DMS 273 treated with DMSO at 0.1 percent for 48 hours (cell line): ENCODE data around the gene FABP3.
A peak's percentile ranks its signal among the peaks of the same experiment; 100 is the strongest.

Experiments
- DNase-seq: peaks from one replicate; lab custom pipeline; 2025; lab: John Stamatoyannopoulos, UW

Gene FABP3

DNA sequence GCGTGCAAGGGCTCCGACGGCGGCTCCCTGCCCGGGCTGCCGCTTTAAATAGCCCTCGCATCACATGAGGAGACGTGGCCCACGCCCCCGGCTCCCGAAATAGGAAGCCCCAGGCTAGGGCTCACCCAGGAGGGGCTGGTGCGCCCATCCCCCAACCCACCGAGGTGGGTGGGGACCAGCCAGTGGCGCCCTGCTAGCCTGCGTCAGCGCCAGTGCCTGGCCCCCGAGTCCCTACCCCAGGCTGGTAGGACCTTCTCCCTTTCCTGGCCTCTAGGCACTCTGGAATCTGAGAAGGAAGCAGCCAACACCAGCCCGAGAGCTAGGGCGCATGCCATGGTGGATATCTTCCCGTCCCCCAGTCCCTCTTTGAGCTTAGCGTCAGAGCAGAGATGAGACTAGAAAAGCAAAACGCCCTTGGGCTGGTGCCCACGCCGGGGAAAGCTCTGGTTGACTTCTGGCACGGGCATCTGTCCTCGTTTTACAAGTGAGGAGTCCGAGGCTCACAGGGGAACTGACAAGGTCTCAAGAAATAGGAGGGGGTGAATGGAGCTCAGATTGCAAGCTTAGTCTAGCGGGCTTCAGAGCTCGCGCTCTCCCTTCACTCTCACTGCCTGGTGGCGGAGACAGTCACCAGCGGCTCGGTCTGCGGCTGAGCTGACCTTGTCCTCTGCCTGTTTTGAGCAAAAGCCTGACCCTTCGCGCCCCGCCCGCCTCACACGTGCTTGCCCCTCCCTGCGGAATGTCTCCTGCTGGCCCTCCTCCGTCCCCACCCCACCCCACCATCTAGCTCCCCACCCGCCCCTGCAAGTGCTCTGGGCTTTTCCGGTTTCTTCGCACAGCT lies at the start of gene FABP3:
Gene FABP3, minus strand, starts transcription at position 21 of the 841 bp plus-strand sequence. CDS start 62 bp downstream, outside the sequence.
- peak; percentile 58 for DNase-seq

DNA sequence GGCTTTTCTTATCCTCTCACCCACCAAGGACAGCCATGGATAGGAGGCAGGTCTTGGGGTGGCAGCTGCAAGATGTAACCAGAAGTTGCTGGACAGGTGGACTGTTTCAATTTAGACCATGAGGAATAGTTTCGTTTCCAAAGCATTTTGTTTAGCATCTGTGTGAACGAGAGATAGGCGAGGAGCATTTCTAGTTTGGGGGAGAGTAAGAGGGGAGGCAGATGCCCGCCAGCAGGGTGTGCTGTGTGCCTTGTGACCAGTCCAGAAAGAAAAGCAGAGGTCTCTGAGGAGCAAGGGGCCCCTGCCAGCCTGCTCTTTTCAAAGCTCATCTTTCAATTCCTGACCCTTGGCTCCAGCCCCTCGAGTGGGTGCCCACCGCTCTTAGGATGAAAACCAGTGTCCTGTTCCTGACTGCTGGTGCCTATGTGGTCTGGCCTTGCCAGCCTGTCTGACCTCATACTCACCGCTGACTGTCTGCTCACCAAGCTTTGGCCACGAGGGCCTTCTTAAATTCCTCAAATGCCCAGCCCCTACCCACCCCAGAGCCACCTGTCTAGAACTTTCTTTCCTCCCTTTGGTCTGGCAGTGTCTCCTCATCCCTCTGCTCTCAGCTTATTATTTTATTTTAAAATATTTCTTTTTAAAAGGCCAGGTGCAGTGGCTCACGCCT lies 48.6 kb upstream of the FABP3 start:
- DNase-seq: no peak

DNA sequence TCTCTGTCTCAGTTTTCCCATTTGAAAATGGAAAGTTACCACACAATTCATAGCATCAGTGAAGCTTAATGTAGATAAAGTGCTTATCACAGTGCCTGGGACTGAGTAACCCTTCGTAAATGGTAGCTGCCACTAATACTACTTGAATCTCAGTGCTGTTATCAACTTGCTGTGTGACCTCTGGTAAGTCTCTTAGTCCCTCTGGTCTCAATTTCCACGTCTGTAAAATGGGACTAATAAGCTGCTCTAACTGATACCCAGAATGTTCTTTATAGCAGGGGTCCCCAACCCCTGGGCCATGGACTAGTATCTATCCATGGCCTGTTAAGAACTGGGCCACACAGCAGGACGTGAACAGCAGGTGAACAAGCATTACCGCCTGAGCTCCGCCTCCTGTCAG lies 47.8 kb upstream of the FABP3 start:
- no peak for DNase-seq

DNA sequence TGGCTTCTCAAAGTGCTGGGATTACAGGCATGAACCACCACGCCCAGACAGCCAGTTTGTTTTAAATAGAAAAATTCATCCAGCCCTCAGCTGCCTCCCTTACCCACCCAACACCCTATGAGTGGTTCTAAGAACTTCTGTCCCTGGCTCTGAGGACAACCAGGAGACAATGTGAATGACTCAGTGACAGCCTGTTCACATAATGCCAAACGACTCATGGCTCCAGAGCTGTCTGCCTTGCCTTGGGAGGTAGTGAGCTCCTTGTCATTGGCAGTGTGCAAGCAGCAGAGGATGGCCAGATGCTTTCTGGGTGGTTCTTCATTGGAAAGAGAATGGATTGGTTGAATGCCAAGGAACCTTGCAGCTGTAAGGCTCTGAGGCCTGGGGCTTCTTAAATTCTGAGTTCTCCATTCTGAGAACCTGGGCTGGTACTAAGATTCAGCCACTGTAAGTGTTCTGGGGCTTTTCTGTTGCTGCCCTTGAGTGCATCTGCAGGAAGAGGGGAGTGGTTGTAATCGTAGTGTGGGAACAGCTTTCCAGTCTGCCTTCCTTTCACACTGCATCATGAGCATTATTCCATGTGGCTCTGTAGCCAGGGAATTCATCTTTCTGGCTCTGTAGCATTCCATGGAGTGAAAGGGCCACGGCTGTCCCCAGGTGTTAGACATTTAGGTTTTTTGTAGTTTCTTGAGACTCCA lies 45.9 kb upstream of the FABP3 start:
- DNase-seq: no peak

DNA sequence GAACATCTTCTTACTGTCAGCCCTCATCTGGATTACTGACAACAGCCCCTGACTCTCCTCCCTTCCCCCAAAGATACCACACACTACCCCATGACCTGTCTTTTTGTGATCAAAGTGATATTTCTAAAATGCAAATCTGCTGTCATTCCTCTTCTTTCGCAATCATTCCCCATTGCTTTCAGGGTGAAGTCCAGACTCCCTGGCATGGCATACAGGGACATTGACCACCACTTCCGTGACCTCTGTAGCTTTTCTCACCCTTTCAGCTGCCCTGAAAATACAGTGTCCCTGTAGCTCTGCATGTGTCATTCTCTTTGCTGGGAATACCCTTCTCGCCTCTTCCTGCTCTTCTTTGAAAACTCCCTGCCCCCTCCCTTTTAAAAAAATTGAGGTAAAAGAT lies 44.3 kb upstream of the FABP3 start:
- DNase-seq: no peak

DNA sequence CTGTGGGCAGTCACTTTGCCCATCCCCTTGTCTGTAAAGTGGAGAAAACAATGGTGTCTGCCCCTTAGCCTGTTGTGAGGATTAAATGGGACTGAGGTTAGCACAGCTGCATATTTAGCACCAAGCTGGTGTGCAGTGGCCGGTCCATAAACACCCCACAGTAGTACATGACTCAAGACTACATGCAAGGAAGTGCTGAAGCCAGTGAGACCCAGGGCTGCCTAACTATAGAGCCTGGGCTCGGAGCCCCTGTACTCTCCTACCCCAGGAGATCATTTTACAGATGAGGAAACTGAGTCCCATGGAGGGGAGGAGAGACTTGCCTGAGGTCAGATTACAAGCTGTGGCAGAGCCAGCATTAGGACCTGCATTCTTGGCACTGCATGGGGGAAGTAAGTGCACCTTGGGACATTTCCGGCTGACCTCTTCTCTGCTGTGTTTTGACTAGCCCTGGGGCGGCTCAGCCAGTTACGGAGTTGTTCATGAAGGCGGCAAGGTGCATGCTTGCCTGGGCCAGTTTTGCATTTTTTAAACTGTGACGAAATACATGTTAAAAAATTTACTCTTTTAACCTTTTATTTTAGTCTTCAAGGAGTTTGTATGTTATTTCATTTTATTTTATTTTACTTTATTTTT lies 43.3 kb upstream of the FABP3 start:
- no peak for DNase-seq

DNA sequence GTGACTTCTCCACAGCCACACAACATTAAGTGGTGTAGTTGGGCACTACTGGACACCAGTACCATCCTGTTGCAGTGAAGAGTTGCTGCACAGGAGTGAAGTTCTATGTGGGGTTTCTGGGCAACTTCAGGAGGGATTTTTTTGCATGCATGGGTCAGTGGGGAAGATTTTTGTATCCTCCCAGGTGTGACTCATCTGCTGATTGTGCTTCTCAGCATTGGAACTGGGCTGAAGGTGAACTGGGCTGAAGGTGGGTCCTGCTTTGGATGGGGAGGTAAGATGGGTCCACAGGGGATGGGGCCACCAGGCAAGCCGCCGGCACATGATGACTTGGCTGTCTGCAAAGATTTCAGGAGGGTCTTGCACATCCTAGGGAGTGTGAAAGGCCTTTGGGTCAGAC lies 42.8 kb upstream of the FABP3 start:
- no peak for DNase-seq

DNA sequence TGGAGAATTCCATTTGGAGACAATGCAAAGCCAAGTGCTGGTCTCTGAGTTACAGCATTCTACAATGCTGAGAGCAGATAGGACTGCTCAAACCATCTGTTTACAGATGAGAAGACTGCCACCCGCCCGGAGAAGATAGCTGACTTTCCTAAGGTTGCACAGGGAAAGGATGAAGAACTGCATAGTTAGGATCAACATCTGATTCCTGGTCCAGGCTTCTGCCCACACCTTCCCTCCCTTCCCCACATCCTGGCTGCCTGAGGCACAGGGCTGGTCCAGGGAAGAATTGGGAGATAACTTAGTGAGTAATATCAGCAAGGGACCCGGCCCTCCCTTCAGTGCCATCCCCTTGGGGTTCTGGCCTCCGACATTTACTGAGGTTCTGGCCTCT lies 42.1 kb upstream of the FABP3 start:
- no peak for DNase-seq

DNA sequence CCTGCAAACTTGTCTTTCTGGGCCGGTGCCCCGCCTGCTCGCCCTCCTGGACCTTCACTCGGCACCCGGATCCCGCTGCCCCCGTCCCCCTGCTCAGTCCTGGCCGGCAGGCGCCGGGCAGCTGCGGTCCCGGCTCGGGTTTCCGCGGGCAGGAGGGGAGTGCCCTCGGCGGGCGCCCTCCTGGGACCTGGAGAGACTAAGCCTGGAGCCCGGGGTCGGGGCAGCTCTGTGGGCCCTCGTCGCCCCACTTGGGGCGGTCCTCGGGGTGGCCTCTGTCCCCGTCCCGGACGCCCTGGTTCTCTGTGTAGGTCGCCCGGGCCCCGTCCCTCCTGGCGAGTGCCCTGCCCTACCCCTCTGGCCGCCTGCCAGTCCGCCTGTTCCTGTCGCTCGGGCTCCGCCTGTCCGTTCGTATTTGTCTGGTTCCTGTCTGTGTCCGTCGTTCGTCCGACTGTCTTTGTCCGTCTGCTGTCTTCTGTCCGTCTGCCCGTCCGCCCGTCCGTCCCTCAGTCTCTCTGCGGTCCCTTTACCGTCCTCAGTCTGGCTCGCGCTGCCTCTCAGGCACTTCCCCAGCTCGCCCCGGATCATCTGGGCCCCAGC lies 40.6 kb upstream of the FABP3 start:
- DNase-seq: no peak

DNA sequence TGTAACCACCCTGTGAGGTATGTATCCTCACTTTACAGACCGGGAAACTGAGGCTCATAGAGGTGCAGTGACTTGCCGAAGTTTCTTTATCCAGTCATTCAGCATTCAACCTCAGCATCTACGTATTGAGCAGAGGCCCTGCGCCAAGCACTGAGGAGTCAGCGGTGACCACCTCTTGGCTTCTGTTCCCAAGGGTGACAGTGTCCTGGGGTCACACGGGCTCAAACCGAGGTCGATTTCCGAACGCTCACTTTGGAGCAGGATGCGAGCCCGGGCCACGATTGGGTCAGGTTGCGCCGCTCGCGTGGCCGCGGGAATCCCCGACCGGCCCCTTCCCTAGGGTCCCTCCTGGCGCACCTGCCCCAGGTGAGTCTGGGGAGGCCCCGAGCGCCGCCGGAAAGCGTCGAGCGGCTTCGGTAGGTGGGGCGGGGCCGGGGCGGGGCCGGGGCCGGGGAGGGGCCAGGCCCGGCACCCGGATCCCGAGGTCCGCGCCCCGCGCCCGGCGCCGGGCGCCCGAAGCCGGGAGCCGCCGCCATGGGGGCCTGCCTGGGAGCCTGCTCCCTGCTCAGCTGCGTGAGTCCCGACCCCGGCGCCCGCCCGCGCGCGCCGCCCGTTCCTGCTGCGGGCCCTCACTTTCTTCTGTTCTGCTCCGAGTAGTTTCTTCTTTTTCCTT lies 40.0 kb upstream of the FABP3 start, which contains the start of gene SERINC2:
Gene SERINC2, plus strand, starts transcription at position 482 of the 673 bp plus-strand sequence. Its CDS starts 53 bp downstream, at position 535.
- DNase-seq: no peak

DNA sequence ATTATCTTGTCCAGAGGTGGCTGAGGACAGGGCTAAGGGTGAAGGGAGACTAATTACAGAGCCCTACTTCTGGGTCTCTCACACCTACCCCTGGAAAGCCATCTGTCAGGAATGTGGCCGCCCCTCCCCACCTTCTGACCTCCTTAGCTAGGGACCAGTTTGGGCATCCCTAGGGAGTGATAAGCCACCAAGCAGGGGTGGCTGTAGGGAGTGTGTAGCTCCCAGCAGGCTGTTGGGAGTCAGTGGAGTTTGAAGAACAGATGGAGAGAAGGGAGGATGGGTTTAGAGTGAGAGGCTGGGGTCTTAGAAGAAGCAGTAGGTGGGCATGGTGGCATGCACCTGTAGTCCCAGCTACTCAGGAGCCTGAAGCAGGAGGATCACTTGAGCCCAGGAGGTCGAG lies 39.3 kb upstream of the FABP3 start:
- no peak for DNase-seq

DNA sequence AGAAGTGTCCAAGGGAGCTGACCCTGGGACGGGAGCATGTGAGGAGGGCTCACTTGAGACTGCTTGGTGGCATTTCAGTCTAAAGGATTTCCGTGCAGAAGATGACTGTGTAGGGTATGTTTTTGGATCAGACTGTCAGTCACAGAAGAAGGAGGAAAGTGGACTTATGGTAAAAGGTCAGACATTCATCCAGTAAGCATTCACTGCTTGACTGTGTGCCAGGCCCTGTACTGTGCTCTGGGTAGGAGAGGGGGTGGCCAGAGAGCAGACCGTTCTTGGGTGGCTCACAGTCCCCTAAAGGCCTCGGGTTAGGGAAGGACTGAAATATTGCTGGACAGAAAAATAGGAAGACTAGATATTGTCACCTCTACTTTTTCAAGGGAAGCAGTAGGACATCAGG lies 38.0 kb upstream of the FABP3 start:
- DNase-seq: no peak

DNA sequence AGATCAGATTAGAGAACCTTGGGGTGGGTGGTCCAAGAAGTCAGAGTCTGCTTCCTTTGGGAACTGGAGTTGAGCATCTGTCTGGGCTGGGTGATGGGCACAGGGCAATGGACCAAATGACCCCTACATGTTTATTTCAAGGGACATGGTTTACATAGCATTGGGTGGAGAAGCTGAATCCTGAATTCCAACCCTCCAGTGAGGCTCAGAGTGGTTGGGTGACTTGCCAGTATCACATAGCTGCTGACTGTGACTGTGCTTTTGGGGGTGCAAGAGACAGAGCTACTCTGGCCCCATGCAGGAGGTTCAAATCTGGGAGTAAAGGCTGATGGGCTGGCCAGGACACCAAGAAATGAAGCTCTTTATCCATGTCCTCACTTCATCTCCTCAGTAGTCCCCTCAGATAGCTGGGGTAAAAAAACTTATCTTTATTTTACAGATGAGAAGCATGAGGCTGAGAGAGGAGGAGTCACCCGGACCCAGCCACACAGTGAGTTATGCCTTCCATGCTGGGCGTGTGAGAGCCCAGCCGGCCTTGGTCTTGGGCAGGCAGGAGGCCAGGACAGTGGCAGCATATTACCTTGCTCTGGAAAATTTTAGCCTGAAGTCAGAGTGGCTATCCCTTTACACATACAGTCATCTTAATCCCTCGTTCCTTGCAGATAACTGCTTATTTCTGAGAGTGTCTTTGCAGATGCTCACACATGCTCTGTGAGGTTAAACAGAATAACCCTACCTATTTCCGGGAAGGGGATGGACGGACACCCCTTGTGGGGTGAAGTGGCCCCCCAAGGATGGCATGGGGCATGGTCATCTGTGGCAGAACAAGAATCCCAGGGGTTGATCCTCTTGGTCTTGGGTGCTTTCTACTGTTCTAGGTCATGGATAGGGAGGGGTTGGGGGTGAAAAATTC lies 37.3 kb upstream of the FABP3 start:
- no peak for DNase-seq

DNA sequence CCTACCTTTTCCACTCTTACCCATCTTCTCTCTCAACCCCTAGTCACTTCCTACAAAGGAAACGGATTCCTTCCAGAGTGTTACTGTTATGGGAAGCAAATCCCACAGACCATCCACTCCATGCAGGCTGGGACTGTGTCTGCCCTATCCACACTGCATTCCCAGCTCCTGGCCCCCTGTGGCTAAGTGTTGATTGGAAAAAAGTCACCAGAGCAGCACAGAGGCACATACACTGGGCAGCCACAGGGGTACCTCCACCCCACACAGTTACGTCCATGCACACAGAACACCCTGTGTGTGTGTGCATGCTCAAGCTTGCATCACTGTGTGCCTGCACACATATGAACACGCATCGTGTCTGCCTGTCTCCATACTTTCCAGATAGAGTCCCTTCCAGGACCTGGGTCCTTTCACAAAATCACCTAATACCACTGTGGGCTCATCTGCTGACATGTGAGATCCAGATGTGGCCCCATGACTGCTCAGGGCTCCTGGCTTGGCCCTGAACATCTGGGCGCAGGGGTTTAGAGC lies 36.0 kb upstream of the FABP3 start:
- no peak for DNase-seq

DNA sequence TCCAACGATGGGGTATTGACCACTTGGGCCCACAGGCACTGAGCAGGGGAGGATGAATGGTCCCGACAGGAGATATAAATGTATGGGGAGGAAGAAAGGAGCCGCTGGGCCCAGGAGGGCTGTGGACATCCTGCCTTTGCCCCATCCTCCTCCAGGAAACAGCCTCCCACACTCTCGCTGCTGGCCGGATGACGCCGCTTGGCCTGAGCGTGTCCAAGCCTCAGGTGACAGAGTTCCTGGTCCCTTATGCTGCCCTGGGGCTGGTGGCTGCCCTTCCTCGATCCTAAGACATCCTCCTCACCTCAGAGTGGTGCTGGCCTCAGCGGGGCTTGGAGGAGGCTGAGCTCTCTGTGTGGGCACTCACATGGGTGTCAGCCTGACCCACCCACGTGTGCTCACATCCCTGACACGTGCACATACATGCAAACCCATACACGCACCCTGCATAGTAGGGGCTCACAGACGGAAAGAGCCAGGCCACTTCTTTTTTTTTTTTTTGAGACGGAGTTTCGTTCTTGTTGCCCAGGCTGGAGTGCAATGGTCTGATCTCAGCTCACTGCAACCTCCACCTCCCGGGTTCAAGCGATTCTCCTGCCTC lies 34.3 kb upstream of the FABP3 start:
- no peak for DNase-seq

DNA sequence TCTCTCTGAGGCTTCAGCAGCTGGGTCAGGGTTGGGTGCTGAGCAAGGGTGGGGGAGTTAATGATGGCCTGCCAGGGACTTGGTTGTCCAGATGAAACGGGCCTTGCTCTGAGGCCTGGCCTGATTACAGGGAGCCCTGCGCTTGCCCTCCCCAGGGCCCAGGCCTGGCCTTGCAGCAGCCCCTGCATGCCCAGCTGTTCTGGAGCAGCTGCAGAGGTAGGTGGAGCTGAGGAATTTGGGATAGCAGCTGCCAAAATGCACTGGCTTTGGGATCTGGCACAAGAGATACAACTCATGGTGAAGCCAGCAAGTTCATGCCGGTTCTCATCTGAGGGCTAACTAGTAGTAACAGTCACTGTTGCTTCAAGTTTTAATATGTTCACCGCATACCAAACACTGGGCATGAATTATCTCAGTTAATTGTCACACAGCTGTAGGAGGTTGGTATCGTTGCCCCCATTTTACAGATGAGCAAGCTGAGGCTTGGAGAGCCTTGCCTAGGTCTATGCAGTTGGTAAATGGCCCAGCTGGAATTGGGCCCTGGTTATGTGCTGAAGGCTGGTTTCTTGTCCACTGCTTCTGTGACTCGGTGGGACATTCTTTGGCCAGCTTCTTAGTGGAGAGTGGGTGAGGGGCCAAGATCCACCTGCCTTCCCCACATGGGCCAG lies 32.8 kb upstream of the FABP3 start:
- DNase-seq: no peak

DNA sequence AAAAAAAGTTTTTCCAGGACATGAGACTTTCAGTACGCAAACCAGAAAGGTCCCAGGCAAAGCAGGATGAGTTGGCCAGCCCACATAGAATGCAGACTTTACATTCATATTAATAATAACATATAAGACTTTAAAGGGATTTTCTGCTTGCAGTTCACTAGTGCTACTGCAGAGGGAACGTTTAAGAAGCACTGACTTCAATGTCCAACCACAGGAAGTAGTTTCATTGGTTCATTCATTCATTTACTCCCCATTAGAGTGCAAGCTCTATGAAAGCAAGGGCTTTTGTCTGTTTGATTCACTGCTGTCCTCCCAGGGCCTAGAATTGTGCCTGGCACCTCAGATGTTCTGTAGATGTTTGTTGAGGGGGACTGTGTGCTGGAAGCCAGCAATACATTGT lies 28.4 kb upstream of the FABP3 start:
- DNase-seq: no peak

DNA sequence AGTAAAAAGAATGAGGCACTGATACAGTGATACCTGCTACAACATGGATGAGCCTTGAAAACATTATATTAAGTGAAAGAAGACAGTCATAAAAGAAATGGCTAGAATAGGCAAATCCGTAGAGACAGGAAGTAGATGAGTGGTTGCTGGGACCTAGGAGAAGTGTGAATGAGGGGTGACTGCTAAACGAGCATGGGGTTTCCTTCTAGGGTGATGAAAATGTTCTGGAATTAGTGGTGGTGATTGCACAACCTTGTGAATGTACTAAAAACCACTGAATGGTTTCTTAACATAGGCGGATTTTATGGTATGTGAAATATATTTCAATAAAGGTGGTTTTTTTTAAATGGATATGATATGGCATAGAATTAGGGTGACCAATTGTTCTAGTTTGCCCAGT lies 27.5 kb upstream of the FABP3 start:
- DNase-seq: no peak

DNA sequence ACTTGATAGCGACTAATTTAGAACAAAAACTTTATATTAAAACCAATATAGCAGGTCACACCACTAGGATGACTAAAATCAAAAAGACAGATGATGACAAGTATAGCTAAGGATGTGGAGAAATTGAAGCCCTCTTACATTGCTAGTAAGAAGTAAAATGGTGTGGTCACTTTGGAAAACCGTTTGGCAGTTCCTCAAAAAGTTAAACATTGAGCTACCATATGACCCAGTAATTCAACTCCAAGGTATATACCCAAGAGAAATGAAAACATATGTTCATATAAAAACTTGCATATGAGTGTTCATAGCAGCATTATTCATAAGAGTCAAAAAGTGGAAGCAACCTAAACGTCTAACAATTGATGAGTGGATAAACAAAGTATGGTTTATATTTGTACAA lies 27.1 kb upstream of the FABP3 start:
- DNase-seq: no peak
